DMS79 (cell line): ENCODE measurements around the gene CAPG.
"Not testable (repeated sequence)": the region's sequence is repeated elsewhere in the genome, so short reads cannot be mapped to it uniquely, and the experiment has no call there.

Experiments
- DNase-seq: peaks from one replicate; lab custom pipeline; 2025; lab: John Stamatoyannopoulos, UW

Gene CAPG

GRCh38 chr2:85420536-85421259 lies 10.5 kb upstream of the CAPG start:
- peak; percentile 52 for DNase-seq

- DNase-seq: no peak
Measured at GRCh38 chr2:85419009-85419675, 9.0 kb upstream of the CAPG start.

- DNase-seq: peak; percentile 57
Measured at GRCh38 chr2:85418132-85419008, 8.2 kb upstream of the CAPG start, which contains the start of gene SH2D6. TSS of gene SH2D6 (plus strand) at chr2:85418714. CDS start at chr2:85429466, 10,752 bp downstream.

- no peak for DNase-seq
Measured at GRCh38 chr2:85415980-85416650, 5.9 kb upstream of the CAPG start.

- no peak for DNase-seq
Measured at GRCh38 chr2:85414761-85415553, 4.8 kb upstream of the CAPG start.

- not testable (repeated sequence) for DNase-seq
Measured at GRCh38 chr2:85414421-85414759, 4.2 kb upstream of the CAPG start.

- DNase-seq: no peak
Measured at GRCh38 chr2:85413592-85414420, 3.6 kb upstream of the CAPG start.

GRCh38 chr2:85411405-85411748 lies 1.2 kb upstream of the CAPG start:
- no peak for DNase-seq

- DNase-seq: no peak
Measured at GRCh38 chr2:85410584-85411404, 628 bp upstream of the CAPG start.

GRCh38 chr2:85405201-85406059 lies 4.7 kb downstream of the CAPG start:
- no peak for DNase-seq

- DNase-seq: no peak
Measured at GRCh38 chr2:85401844-85402243, 8.3 kb downstream of the CAPG start.

- no peak for DNase-seq
Measured at GRCh38 chr2:85401464-85401805, 8.7 kb downstream of the CAPG start.

GRCh38 chr2:85400541-85401463 lies 9.4 kb downstream of the CAPG start:
- no peak for DNase-seq

- DNase-seq: no peak
Measured at GRCh38 chr2:85400023-85400422, 10.1 kb downstream of the CAPG start.

GRCh38 chr2:85399183-85399455 lies 11.0 kb downstream of the CAPG start:
- DNase-seq: no peak

GRCh38 chr2:85398426-85399182 lies 11.6 kb downstream of the CAPG start:
- no peak for DNase-seq

GRCh38 chr2:85397925-85398331 lies 12.2 kb downstream of the CAPG start:
- no peak for DNase-seq
